Activated T-helper 1 cell treated with Interleukin-2 at 50 U/mL for 16 hours (primary cell): ENCODE results near the gene PDC.
"Not testable (repeated sequence)": the region's sequence is repeated elsewhere in the genome, so short reads cannot be mapped to it uniquely, and the experiment has no call there.

Experiments used
- DNase-seq: peaks from one replicate; pipeline ENCODE4 v3.0.0-alpha.2; 2020; ENCODE audit warnings: low read depth

PDC gene

DNA sequence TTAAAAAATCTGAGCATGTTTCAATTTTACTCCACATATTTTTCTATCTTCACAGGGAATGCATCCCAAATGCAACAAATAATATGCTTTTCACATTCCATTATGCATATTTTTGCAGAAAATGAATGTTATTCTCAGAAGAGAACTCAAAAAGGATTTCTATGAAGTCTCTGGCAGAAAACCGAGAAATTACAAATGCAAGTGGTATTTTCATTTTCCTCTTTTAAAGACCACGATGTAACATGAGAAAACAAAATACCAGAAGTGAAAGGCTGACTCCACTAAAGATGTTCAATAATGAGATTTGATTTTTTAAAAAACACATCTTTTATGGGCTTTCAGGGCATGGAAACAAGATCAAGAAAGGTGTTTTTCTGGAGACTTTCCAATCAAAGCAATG is 5.0 kb upstream of the PDC start:
- no peak for DNase-seq

DNA sequence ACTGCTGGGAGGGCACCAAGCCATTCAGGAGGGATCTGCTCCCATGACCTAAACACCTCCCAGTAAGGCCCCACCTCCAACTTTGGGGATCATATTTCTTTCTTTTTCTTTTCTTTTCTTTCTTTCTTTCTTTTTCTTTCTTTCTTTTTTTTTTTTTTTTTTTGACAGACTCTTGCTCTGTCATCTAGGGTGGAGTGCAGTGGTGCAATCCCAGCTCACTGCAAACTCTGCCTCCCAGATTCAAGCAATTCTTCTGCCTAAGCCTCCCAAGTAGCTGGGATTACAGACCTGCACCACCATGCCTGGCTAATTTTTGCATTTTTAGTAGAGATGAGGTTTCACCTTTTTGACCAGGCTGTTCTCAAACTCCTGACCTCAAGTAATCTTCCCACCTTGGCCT is 4.6 kb upstream of the PDC start:
- DNase-seq, result not testable (repeated sequence)

DNA sequence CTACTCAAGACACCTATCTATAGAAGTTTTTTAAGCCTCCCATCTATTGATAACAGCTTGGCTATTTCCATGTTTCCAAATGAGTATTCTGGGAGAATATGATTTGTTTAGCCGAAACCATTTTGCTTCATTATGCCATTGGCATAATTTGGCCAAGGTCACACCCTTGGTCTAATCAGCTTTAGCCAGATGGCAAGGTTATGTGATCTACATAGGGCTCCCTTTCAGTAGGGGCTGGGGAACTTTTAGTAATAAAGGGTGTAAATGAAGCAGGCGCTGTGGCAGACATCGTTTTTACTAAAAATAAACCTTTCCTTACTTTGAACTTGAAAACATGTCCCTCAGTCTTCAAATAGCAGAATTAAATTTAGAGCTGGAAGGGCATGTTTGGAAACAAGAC is 3.0 kb upstream of the PDC start:
- DNase-seq, result no peak

DNA sequence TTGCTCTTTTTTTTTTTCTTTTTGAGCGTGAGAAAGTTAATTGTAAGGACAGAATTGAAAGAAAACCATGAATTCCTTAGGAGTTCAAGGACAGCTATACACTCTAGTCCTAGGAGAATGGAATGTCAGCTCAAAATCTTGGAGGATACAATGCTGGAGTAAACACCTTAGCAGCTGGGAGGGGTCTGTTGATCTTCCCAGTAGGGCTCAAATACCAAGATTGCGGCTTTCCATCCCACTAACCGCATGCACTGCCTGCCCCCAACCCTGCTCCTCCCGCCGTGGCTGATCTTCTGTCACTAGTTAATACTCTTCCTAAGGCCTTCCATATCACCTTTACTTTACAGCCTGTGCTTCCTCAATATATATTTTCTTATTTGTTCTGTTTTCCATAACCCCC is 2.6 kb upstream of the PDC start:
- DNase-seq, result no peak

DNA sequence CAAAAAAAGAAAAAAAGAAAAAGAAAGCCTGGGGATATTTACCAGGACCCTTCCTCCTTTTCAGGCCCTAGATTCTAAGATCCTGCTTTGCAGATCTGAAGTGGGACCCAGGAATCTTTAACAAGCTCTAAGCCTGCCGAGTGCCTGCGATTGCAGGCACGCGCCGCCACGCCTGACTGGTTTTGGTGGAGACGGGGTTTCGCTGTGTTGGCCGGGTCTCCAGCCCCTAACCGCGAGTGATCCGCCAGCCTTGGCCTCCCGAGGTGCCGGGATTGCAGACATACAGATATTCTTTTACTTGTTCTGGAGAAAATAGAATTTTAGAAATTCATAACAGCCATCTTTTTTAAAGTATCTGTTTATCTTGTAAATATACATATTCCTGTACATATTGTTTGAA is 1.8 kb downstream of the PDC start:
- DNase-seq, result not testable (repeated sequence)

DNA sequence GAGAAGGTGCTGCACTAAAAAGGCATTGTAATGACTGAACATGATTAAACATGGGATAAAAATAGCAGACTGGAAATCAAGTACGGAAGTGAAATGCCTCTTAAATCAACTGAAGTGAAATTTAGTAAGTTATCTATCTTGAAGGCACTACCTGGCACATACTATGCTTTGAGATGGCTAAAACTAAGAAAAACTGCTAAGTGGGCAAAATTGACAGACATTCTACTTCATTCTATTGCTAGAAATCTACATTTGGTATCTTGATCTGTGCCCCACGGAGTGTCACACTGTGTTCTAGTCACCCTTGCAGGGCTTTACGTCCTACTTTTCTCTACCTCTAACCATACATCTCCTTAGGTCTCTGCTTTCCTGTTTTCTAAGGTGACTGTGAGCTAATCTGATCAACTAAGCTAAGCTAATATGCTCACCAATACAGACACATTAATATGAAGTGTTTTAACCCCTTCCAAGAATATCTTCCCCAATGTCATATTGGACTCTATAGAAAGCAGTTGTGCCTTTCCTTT is 4.1 kb downstream of the PDC start:
- no peak for DNase-seq

DNA sequence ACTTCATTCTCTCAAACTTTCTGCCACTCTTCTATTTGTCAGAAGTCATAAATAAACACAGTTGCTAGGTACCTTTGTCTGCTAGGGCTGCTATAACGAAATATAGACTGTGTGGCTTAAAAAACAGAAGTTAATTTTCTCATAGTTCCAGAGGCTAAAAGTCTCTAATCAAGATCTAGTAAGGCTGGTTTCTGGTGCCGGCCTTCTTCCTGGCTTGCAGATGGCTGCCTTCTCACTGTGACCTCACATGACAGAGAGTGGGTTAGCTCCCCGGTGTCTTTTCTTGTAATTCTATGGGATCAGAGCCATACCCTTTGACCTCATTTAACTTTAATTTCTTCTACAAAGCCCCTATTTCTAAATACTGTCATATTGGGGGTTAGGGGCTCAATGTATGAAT is 5.9 kb downstream of the PDC start:
- no peak for DNase-seq

DNA sequence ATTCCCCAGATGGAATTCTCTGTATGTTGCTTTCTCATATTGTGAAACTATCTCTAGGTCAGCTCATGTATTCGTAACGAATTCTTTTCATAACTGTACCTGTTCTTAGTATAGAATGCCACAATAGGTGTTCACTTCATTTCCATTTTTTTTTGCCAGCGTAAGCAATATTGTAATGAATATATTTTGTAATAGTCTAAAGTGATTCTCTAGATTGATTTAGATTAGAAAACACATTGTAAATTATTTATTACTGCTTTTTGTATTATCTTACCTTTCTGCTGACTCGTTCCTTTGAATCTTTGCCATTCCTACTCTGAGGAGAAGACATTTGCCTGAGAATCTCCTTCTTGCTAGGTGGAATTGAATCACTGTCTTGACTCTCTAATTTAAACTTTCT is 14.8 kb downstream of the PDC start:
- no peak for DNase-seq

DNA sequence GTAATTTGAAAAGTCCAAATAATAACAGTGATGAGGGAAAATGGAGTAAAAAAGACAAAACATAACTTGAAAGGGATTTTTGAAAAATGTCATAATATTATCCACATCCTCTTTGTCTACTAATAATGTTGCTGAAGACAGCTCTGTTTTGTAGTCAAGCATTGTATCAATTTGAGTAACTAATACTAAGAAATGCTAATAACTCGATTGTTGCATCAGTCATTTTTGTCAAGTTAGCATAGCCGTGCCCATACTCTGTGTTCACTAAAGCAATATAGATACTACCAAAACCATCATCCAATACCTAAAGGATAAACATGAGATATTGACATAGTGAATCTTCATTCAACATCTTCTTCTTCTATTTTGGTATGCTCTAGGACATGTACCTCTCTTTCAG is 17.3 kb downstream of the PDC start:
- DNase-seq, result no peak

DNA sequence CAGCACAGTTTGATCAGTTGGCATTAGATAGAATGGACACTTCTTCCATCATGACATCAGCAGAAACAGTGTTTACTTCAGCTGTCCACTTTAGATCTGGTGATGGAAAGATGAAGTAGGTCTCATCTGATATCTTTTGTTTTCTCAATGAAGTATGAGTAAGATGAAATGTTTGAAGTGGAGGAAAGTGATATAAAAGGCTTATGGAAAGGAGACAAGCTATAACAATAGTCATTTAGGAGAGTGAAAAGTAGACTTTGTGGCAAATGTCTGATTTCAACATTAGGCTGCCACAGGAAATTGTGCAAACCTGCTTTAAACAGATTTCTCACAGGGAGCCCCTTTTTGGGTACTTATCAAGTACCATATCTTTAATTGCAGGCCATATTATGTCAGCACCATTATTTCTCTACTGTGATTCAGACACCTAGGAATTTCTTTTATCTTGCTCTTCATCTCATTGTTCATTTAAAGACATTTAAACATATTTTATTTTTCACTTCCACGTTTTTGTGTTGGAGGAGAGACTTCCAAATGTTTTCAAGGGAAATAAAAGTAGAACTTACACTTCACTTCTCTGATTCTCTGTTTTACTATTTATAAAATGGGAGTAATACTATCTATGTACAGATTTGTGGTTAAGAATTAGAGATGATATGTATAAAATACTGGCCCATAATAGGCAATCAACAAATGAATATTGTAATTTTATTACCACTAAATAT is 18.1 kb downstream of the PDC start:
- no peak for DNase-seq

DNA sequence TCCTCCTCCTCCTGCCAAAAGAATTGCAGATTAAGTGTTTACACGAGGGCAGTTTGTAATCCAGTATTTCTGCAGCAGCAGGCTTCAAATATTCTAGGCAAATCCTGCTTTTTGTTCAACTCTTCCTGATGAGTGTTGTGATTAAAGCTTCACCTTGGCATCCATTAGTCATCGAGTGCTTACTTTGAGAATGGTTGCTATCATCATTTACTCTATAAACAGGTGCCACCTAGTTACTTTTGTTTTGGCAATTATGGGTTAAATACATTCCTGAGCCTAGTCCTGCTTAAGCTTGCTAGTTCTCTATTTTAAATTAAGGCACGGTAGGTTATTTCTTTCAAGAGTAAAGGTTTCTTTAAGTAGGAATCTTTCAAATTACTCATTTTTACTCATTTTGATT is 20.3 kb downstream of the PDC start:
- DNase-seq, result no peak

DNA sequence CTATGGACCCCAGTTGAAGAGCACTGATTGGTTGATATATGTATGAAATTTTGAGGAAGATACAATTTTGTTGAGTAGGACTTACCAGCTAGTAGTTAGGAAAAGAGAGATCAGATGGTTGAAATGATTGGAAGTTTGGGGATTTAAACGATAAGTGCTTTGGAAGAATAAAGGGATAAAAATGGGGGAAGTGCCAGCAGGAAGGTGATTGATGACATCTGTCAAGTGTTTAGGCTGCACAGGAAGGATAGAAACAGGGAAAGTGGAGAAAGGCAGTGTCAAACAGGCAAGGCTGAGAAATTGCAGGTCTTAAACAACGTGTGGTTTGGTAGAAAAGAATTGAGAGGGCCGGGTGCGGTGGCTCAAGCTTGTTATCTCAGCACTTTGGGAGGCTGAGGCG is 22.3 kb downstream of the PDC start:
- DNase-seq, result no peak

DNA sequence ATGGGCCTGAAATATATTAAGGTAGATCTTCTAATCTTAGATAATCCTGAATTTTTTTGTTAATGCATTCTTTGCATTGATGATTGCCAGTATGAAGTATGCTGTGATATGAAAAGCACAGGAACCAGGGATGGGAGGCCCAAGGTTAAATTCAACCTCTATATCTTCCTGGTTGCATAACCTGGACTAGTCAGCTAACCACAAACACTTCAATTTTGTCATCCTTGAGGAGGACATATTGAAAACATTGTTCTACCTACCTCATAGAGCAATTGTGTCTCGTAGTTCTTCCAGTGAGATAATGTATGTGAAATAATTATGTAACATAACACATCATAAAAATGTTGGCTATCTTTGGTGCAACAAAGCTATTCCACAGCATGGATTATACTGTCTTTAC is 25.6 kb downstream of the PDC start:
- DNase-seq, result no peak

DNA sequence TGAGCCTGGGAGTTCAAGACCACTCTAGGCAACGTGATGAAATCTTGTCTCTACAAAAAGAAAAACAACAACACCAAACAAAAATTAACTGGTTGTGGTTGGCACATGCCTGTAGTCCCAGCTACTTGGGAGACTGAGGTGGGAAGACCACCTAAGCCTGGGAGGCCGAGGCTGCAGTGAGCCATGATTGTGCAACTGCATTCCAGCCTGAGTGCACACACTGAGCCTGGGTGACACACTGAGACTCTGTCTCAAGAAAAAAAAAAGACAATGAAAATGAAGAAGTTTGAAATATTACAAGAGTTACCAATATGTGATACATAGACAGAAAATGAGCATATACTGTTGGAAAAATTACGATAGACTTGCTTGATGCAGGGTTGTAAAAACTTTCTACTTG is 31.9 kb downstream of the PDC start:
- no peak for DNase-seq

DNA sequence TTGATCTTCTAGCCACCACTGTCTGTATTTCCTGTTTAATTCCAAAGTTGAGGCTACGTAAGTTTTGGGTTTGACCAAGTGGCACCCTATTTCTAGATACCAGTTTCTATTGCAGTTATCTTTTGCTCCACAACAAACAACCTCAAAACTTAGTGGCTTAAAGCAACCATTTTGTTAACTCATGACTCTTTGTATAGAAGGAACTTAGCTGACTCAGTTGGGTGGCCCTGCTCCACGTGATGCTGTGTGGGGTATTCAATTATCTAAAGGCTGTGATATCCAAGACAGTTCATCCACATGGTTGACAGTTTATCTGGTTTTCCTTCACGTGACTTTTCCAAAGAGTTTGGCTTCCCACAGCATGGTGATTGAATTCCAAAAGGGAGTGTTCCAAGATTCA is 34.8 kb downstream of the PDC start:
- no peak for DNase-seq

DNA sequence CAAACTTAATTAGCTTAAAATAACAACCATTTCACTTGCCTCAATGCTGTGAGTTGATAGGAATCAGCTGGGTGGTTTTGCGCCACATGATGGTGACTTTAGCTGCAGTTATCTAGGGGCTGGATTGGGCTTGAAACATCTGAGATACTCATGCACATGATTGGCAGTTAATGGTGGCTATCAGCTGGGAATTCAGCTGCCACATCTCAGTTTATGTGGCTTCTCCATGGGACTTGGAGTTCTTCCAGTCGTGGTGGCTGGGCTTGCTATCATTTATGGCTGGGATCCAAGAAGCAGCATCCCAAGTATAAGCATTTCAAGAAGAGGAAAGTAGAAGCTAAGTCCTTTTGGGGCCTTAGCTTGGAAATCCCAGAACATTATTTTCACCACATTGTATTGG is 36.4 kb downstream of the PDC start:
- DNase-seq, result no peak

DNA sequence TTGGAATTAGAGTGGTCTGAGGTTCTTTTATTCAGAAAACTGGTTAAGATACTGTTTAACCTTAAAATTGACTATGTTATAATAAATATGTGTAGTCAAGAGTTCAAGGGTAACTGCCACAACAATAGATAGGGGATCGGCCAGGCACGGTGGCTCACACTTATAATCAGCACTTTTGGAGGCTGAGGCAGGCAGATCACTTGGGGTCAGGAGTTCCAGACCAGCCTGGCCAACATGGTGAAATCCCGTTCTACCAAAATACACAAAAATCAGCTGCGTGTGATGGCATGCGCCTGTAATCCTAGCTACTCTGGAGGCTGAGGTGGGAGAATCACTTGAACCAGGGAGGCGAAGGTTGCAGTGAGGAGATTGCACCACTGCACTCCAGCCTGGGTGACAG is 39.5 kb downstream of the PDC start:
- DNase-seq, result no peak

DNA sequence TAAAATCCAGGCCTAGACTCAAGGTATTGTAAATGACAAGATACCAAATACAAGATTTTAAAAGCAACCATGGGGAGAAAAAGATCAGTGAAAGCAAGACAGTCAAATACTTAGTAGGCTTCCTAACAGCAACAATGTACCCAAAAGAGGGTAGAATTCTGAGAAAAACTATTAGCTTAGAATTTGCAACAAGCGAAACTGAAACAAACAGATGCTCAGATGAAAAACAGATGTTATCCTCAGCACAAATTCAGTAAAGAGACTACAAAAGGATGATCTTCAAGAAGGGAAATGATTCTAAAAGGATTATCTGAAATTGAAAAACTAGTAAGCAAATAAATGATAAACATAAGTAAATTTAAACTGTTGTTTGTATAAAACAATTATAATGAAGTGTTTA is 40.0 kb downstream of the PDC start:
- no peak for DNase-seq

DNA sequence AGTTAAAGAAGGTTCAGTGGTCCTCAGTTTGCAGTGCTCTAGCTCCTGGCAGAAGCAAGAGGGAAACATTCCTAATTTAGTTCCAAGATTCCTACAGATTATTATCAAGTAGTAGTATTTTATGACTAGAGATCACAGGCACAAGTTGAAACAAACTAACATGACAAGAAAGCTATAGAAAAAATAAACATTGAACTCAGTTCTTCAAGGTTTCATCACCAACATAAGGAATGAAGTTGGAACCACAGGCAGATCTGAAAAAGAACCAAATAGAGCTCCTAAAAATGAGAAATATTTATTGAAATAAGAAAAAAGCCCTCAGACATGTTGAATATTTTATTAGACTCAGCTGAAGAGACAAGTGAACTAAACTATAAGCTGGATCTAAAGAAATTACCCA is 40.6 kb downstream of the PDC start:
- no peak for DNase-seq

DNA sequence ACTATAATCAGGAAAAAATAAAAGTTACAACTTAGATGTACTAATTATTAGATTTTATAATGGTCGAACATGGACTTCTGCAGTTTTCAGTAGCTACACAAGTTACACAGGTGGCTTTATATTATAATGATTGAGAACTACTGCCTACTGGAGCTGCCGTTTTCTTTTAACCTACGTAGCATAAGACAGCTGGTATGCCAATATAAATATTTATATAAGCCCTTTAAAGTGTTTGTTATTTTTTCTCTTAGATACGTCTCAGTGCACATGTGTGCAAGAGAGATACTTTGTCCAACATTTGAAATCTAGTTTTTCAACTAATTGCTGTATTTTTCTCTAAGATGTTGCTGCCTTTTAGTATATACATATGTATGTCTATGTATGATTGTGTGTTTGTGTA is 42.4 kb downstream of the PDC start:
- no peak for DNase-seq

DNA sequence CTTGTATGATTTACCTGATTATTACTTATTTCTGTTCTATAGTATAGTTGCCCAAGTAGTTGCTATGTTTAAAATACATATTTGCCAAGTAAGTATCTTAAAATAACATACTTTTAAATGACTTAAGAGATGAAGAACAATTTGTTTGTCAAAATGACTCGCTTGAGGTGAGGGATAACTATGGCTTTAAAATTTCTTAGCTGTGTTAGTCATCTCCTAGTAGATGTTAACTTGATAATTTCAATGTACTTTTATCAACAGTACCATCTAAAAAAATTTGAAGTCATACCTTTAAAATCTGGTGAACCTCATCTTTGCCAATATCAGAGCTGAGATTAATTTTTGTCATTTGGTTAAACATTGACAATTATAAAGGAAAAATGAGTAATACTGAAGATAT is 47.6 kb downstream of the PDC start:
- no peak for DNase-seq

DNA sequence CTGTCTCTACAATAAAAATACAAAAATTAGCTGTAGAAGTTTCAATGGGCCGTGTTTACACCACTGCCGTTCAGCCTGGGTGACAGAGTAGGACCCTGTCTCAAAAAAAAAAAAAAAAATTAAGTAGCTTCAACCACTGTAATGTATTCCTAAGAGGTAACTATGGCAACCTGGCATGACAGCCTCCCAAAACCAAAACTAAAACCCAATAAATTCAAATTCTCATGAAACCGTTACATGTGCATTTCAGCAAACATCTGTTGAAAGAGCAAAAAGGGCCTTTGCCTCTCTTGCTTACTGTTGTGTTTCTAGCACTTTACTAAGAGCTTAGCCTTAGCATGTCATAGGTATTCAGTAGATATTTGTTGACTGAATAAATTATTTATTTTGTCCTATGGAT is 51.8 kb downstream of the PDC start:
- DNase-seq, result no peak

DNA sequence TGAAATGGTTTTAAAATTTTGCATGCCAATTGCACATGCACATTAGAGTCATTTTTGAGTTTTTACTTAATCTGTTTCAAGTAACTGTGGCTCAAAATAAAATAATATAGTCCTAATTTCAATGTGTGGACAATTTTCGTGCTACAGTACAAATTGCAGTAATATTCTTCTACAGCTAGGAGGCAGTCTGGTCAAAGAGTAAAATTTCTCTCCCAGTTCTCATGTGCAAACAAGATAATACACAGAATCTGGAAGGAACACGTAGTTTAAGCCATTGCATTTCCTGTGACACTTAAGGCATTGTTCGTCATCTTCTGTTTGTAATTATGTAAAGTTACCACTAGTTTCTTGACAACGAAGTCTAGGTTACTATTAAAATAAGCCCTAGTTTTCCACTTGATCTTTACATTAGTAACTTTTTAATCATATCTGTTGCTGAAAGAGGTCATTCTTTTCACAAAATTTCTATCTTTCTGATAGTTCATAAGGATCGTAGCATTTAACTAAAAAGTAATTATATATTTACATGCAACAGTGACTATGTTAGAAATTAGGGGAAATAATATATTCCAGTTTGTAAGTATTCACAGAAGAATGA is 56.4 kb downstream of the PDC start:
- no peak for DNase-seq

DNA sequence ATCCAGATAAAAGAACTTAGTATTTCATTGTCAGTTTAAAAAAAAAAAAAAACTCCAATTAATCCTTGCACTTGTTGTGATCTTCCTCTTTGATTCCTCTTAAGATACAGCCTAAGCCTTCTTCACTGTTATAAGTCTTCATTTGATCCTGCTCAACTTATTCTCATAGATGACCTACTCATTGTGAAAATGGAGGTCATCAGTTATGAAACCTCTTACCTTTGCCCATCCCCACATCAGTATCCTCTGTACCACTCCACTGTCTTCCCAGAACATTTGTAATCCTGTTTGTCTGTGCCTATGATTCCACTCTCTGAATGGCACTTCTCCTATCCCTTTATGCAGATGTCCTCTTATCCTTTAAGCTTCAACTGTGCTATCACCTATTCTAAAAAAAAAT is 57.3 kb downstream of the PDC start:
- DNase-seq, result no peak
